ENCODE results near the gene EPHB4.

The EPHB4 gene

DNA sequence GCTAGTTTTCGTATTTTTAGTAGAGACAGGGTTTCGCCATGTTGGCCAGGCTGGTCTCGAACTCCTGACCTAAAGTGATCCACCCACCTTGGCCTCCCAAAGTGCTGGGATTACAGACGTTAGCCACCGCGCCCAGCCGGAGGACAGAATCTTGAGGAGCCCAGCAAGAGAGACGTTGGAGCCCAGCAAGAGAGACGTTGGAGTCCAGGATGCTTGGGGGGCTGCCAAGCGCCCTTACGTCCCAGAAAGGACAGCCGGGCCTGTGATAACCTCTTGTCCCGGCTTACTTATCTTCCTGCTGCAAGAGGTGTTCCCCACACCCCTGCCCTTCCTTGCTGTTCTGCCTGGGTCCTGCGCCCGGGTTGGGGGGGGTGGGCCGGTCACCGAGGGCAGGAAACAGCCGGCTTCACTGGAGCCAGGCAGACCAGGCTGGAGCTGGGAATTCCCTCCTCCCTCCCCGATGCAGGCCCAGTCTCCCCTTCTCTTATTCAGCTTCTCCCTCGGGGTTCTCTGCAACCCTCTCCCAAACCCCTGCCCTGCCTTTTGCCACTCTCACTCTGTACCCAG is 1.9 kb upstream of the EPHB4 start:
- Histone ChIP-seq H3K27me3 (ENCODE audit: insufficient read depth, low read depth) (peaks cover 72% of the 10 kb centered on the region), H3K4me1 (ENCODE audit: low read depth, poor library complexity, severe bottlenecking) (no peaks in the 10 kb centered on the region), H3K4me2 (no peak overlapping the region), H3K4me3 (IDR thresholded peaks at IDR 0.05; ENCODE audit: insufficient read depth, low read depth, low read length) (no peak overlapping the region), H2AFZ (ENCODE audit: low read depth) (no peak overlapping the region), H3K9ac (no peak overlapping the region), H3K27ac (no peak overlapping the region), H3K36me3 (ENCODE audit: insufficient read depth) (no peaks in the 10 kb centered on the region), H3K79me2 (ENCODE audit: insufficient read depth, low read depth) (no peaks in the 10 kb centered on the region), H4K20me1 (ENCODE audit: insufficient read depth) (no peaks in the 10 kb centered on the region)
- TF ChIP-seq, protein P1, sequence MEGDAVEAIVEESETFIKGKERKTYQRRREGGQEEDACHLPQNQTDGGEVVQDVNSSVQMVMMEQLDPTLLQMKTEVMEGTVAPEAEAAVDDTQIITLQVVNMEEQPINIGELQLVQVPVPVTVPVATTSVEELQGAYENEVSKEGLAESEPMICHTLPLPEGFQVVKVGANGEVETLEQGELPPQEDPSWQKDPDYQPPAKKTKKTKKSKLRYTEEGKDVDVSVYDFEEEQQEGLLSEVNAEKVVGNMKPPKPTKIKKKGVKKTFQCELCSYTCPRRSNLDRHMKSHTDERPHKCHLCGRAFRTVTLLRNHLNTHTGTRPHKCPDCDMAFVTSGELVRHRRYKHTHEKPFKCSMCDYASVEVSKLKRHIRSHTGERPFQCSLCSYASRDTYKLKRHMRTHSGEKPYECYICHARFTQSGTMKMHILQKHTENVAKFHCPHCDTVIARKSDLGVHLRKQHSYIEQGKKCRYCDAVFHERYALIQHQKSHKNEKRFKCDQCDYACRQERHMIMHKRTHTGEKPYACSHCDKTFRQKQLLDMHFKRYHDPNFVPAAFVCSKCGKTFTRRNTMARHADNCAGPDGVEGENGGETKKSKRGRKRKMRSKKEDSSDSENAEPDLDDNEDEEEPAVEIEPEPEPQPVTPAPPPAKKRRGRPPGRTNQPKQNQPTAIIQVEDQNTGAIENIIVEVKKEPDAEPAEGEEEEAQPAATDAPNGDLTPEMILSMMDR (conservative IDR thresholded peaks at IDR 0.05; ENCODE audit: low read depth, low read length): no peak

DNA sequence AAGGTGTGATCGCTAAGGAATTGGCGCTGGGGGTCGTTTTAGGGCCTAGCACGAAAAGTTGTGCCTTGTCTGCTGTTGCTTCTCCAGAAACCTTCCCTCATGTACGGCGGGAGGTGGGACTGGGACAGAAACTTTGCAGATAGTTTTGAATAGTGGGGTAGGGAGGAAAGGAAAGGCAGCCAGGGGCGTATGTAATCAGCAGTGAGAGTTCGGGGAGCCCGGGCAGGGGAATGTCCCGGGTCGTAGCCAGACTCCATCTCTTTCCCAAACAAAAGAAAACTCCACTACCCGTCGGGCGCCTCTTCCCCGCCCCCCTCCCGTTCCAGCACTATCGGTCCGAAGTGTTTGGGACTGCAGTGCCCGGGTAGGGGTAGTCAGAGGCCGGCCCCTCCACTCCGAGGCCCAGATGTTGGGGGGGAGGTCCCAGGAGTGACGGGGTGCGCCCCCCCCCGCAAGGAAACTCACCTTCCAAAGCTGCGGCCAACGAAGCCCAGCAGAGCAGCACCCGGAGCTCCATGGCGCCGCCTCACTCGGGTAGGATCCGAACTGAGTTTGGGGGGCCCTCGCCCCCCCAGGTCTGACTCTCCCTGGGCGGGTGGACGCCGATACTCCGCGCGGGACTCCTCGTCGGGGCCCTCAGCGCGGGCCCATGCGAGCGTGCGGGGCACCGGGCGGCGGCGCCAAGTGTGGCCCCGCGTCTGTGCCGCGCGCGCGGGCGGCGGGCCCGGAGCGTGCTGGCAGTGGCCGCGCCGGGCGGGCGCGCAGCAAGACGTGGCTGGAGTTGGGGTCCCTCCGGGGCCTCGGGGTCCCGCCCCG is 601 bp downstream of the EPHB4 start:
- Histone ChIP-seq H3K27ac (no peak overlapping the region), H3K4me2 (no peak overlapping the region), H3K9ac (no peak overlapping the region)

DNA sequence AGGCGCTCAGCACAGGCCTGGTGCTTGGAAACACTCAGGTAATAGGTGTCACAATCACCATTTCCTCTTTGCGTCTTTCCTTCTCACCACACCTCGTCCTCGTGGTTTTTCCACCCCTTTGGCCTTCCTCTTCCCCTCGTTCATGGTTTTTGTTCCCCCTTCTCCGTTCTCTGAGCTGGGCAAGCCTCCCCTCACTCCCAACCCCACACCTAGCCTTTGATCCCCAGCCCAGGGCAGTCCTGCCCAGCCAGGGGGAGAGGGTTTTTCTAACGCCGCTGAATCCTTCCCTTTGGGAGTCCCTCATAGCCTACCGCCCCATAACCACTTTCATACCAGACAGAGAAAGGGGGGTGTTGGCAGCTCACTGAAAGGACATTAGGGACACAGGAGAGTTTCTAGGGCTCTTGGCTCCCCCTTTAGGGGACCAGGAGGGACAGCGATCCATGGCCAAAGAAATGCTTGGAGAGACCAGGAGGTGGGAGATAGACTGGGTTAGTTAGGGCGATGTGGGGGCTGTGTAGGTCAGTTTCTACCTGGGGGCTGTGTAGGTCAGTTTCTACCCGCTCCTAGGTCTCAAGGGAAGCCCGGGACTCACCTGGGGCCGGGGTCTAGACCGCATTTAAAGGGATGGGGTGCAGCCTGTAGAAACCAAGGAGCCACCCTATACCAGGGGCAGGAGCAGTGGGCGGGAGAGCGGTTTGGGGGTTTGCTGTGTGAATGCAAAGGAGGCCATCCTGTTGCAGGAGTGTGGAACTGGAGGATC is 1.4 kb downstream of the EPHB4 start:
- Histone ChIP-seq H3K9ac (no peak overlapping the region), H2AFZ (ENCODE audit: low read depth) (no peak overlapping the region), H3K36me3 (ENCODE audit: insufficient read depth) (no peaks in the 10 kb centered on the region), H3K79me2 (ENCODE audit: insufficient read depth, low read depth) (no peaks in the 10 kb centered on the region), H3K4me1 (ENCODE audit: low read depth, poor library complexity, severe bottlenecking) (no peaks in the 10 kb centered on the region), H4K20me1 (ENCODE audit: insufficient read depth) (no peaks in the 10 kb centered on the region), H3K27me3 (ENCODE audit: insufficient read depth, low read depth) (peaks cover 90% of the 10 kb centered on the region), H3K4me3 (IDR thresholded peaks at IDR 0.05; ENCODE audit: insufficient read depth, low read depth, low read length) (no peak overlapping the region), H3K4me2 (no peak overlapping the region), H3K27ac (no peak overlapping the region)
- TF ChIP-seq, protein P1 (conservative IDR thresholded peaks at IDR 0.05; ENCODE audit: low read depth, low read length): no peak

More for the DNA sequence above, 601 bp downstream of the EPHB4 start:
- Histone ChIP-seq H3K4me1 (ENCODE audit: low read depth, poor library complexity, severe bottlenecking) (no peaks in the 10 kb centered on the region), H3K4me3 (IDR thresholded peaks at IDR 0.05; ENCODE audit: insufficient read depth, low read depth, low read length) (no peak overlapping the region), H2AFZ (ENCODE audit: low read depth) (no peak overlapping the region), H3K36me3 (ENCODE audit: insufficient read depth) (no peaks in the 10 kb centered on the region), H3K79me2 (ENCODE audit: insufficient read depth, low read depth) (no peaks in the 10 kb centered on the region), H4K20me1 (ENCODE audit: insufficient read depth) (no peaks in the 10 kb centered on the region), H3K27me3 (ENCODE audit: insufficient read depth, low read depth) (peaks cover 89% of the 10 kb centered on the region)
- TF ChIP-seq, protein P1 (conservative IDR thresholded peaks at IDR 0.05; ENCODE audit: low read depth, low read length): no peak

DNA sequence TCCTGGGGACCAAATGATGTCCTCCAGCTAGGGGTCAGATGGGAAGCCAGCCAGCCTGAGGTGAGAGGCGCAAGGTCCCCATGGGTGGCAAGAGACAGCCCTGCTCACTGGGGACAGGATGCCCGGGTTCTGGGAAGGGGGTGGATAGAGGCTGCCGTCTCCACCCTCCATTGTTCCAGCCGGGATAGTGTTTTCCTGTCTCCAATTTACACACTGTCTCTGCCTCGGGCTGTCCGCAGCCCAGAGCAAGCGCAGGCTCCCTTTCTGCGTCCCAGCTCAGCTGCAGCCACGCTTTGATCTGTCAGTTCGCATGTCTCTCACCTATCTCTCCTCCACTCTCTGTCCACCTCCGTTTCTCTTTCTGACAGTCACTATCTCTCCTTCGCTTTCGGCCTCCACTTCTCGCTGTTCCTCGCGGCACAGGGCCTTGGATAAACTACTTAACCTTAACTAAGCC is 2.1 kb downstream of the EPHB4 start:
- Histone ChIP-seq H3K4me2 (no peak overlapping the region), H3K36me3 (ENCODE audit: insufficient read depth) (no peaks in the 10 kb centered on the region), H3K79me2 (ENCODE audit: insufficient read depth, low read depth) (no peaks in the 10 kb centered on the region), H2AFZ (ENCODE audit: low read depth) (no peak overlapping the region), H4K20me1 (ENCODE audit: insufficient read depth) (no peaks in the 10 kb centered on the region), H3K9ac (no peak overlapping the region), H3K27me3 (ENCODE audit: insufficient read depth, low read depth) (peaks cover 90% of the 10 kb centered on the region), H3K27ac (no peak overlapping the region), H3K4me3 (IDR thresholded peaks at IDR 0.05; ENCODE audit: insufficient read depth, low read depth, low read length) (no peak overlapping the region), H3K4me1 (ENCODE audit: low read depth, poor library complexity, severe bottlenecking) (no peaks in the 10 kb centered on the region)
- TF ChIP-seq, protein P1 (conservative IDR thresholded peaks at IDR 0.05; ENCODE audit: low read depth, low read length): no peak

Data from KMS-11 (cell line).